NCI-H1048 (cell line): ENCODE data around the gene ZCCHC14.

Experiments
- DNase-seq: peaks from one replicate; lab custom pipeline; 2025; lab: John Stamatoyannopoulos, UW

Gene ZCCHC14

DNA sequence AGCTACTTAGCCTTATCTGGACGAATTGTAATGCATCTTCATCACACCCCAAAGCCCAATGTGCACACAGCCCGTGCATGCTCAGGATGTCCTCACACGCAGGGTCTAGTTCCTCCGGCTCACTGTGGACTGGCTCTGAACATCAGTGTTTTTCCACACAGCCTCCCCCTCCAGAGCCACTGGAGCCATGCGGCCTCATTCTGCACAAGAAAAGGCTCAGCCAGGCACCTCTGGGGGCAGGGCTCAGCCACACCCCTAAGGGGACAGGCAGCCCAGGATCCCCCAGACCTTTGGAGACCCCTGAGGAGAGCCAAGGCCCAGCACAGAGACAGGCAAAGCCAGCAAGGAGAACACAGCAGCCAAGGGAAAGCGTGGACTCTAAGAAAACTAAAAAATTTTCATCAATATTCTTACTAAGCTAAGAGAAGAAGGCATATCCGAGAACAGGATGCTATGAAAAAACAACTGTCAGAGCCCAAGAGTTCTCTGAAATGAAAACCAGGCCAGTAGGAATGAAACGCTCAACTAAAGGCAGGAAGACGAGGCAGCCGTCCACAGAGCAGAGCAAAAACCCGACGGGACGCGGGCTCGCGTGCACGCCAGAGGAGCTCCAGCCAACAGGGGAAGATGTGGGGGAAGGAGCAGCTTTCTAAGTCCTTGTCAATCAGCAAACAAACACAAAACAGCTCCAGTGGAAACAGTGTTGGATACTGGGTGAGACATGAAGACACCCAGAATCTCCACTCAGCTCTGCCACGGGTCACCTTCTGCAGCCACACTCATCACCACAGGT, 66.2 kb downstream of the ZCCHC14 start:
- no peak for DNase-seq

GRCh38 chr16:87425941-87426340, 66.9 kb downstream of the ZCCHC14 start:
- DNase-seq = no peak

DNA sequence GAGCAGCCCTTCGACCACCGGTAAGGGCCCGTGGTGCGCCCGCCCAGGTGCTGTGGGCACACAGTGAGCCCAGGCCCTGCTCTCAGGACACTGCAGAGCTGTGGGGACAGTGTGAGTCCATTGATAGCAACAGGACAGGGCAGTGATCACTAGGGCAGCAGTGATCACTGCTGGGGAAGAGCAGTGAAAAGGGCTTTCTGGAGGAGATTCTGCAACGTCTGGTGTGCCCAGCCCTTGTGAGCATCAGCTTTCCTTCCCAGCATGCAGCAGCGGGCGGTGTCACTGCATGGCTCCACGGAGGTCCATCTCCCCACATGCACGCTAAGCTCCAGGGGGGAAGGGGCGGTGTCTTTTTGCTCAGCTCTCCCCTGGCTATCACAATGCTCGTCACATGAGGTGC, 68.6 kb downstream of the ZCCHC14 start:
- DNase-seq = no peak

- no peak for DNase-seq
These were observed 69.4 kb downstream of the ZCCHC14 start for GRCh38 chr16:87423429-87423828.

- DNase-seq = no peak
These were observed 70.7 kb downstream of the ZCCHC14 start for GRCh38 chr16:87422106-87422505.

GRCh38 chr16:87421003-87421912, 71.6 kb downstream of the ZCCHC14 start:
- DNase-seq = no peak

DNA sequence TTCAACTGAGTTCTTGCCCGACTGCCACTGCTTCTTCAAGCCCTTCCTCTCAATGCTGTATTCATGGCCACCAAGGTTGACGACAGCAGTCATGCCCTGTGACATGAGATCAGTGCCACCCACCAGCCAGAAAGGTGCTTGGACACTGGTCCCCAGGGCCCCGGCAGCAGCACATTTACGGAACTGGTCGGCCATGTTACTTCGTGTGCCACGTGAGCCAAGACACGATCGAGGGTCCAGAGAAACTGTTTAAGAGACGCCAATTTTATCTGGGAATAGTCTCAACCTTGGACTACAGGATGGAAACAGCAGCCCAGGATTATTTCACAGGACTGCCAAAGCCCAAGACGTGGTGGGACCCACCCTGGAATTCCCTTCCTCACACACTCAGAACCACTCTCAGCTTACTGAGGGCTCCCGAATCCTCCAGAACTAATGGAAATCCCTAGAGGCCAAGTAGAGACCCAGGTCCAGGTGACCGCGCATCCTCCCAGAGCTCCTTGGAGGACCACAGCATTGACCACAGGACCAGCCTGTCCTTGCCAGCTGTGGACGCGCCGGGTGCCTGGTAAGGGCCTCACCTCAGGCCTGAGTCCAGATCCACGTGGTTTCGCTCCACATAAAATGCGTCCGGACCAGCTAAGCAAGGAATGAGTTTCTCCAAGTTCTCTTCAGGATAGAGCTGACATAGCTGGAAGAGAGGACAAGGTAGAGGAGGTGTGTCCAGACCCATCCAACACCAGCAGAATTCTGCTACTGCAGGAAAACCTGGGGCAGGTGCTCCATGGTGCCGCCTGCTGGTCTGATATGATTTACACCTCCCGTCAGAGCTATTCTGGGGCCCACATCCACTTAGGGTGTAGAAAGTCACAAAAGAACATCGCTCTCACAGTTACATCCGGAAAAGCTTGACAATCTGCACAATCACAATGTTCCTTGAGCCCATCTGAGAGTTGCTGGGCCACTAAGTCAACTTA, 72.5 kb downstream of the ZCCHC14 start:
- DNase-seq = no peak

GRCh38 chr16:87418644-87419043, 74.2 kb downstream of the ZCCHC14 start:
- DNase-seq = no peak

GRCh38 chr16:87418216-87418615, 74.6 kb downstream of the ZCCHC14 start:
- no peak for DNase-seq

DNA sequence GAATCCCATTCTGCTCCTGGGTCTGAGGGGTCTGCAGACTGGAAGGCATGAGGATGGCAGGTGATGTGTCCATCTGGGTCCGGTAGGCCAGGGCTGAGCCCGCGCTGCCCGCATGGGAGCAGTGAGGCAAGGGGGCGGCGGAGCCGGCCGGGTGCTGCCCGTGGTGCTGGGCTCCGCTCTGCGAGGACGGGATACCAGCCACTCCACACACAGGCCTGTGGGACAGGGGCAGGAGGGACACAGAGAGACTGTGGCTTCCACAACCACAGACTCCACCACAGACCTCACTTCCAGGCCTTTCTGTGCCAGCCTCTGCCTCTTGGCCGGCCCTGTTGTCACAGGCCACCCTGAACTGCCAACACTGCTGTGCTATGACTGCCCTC, 75.3 kb downstream of the ZCCHC14 start:
- DNase-seq = no peak

DNA sequence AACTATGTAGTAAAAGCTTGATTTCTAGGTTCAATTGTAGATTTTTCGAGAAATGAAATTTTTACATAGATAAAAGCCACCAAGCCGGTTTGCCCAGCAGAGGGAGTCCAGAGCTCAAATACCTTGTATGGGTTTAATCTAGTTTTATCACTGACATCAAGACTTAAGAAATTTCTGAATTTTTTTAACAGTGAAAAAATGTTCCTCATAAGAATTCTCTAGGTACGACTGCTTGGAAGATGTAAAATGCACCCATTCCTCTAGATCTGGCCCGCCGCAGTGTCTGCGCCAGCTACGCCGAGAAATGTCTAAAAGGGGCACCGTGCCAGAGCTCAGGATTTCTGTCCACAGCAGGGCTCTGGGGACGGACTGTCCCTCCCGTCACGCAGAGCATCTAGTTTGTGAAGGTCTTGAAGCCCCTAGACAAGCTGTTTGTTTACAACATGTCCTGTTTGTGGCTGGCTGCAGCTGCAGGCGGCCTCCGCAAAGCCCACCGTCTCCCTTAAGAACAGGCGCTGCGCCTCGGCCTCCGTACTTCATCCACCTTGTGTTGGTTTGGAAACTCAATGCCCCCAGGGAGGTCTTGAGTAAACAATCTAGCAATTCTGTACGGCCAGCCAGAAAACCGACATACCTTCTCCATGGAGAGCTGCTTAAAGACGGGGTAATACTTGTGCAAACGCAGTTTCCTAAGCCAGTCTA, 75.8 kb downstream of the ZCCHC14 start:
- no peak for DNase-seq

GRCh38 chr16:87415441-87415840, 77.4 kb downstream of the ZCCHC14 start:
- no peak for DNase-seq

GRCh38 chr16:87414251-87414680, 78.6 kb downstream of the ZCCHC14 start:
- DNase-seq = no peak

- no peak for DNase-seq
These were observed 79.8 kb downstream of the ZCCHC14 start for GRCh38 chr16:87412996-87413421.

DNA sequence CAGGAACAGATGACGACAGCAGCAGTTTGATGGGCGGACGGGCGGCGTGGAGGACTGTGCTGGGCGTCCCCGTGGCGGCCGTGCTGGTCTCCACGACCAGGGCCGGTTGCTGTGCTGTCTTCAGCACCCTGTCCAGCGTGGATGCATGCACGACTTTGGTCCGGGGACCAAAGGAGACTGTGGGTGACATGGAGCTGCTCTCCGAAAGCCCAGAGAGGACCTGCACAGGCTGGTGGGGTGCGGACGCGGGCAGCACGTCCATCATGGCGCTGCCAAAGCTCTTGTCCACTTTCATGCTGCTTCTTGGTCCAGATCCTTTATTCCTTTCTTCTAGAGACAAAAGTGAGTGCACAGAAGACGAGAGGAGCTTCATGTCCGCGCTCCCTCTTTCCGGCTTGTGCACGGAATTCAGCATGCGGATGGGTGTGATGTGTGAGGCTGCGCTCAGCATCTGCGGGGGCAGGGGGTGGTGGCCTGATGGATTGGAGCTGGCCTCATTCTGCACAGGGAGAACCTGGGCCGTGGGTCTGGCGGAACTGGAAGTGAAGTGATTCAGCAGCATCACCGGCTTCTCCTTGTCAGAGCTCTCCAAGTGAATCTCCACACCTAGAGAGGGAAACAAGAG, 80.3 kb downstream of the ZCCHC14 start:
- no peak for DNase-seq

DNA sequence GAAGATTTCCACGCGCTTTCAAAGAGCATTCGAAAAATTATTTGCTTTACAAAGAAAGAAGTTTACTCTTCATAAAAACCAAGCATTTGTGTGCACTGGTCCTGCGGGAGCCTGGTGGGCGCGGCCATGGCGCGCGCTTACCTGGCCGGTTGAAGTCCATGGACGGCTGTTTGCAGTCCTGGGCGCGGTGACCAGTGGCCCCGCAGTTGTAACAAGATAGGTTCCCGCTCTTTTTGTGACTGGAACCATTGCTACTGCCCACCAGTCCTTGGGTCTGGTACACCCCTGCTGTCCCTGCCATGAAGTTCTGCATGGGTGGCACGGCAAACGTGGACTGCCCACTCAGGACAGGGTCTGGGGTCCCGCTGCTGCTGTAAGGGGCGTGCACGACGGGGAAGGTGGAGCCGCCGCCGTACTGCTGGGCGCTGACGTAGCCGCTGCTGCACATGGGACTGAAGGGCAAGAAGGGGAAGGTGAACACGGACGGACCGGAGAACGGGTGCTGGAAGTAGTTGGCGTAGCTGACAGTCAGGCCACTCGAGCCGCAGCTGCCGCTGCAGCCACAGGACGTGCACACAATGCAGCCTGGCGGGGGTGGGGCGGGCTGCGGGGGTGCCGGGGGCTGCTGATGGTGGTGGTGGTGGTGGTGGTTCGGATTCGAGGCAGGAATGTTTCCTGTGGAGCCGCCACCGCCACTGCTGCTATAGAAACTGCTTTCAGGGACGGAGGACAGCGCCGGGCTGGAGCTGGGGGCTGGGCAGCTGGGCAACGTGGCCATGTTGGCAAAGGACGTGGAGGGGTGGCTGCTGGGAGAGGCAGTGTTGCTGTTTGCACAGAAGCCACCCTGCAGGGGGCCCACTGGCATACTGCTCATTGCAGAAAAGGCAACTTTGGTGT, 81.2 kb downstream of the ZCCHC14 start:
- DNase-seq = no peak

DNA sequence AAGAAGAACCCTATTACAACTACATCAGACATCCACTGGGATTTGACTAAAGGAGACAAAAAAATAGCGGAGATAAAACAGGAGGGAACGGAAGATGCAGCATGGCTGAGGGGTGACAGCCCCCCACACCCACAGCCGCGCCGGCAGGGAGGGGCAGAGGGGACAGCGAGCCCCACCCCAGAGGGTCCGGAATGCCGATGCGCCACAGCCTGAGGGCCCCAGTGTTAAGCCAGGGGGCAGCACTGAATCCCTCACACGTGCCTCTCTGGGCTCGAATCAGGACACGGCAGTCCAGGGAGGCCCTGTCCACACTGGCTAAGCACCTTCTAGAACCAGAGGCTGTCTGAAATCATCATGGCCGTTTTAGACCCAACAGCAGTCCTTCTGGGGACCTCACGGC, 81.9 kb downstream of the ZCCHC14 start:
- no peak for DNase-seq

GRCh38 chr16:87410530-87410929, 82.3 kb downstream of the ZCCHC14 start:
- DNase-seq = no peak

GRCh38 chr16:87409781-87410180, 83.0 kb downstream of the ZCCHC14 start:
- no peak for DNase-seq

- DNase-seq = no peak
These were observed 83.7 kb downstream of the ZCCHC14 start for GRCh38 chr16:87409153-87409552.
